Neural cell (in vitro differentiated cells): ENCODE measurements around the gene DOCK2. TPM values are rescaled to one million over a fixed set of nuclear protein-coding genes. Genes with fewer than 3 reads are reported as not detected.

Experiments used
- H2AFZ ChIP-seq: fragments of 200-600, 300-800 bp; sonication (generic), shearing (Covaris generic); 2 replicates; pipeline ENCODE4 v1.6.0; 2014; ENCODE audit warnings: low read depth, mild to moderate bottlenecking, antibody characterized with exemption, low read length, moderate library complexity
- H3F3A ChIP-seq: fragments of 200-600 bp; shearing (Covaris generic); 2 replicates; pipeline ENCODE4 v1.6.1; 2016; ENCODE audit warnings: mild to moderate bottlenecking, moderate library complexity, mixed read lengths, antibody characterized with exemption, low read length; ENCODE audit not compliant: insufficient read depth, poor library complexity, severe bottlenecking
- H3K27ac ChIP-seq: fragments of 200-600, 300-800 bp; sonication (generic), shearing (Covaris generic); 2 replicates; pipeline ENCODE4 v1.5.1; 2014; ENCODE audit warnings: mild to moderate bottlenecking, low read length, moderate library complexity
- H3K27me3 ChIP-seq: fragments of 300-800, 200-600 bp; sonication (generic), shearing (Covaris generic); 2 replicates; pipeline ENCODE4 v1.6.0; 2014; ENCODE audit warnings: mild to moderate bottlenecking, low read depth, low read length, moderate library complexity; ENCODE audit not compliant: insufficient read depth
- H3K36me3 ChIP-seq: fragments of 300-800, 200-600 bp; sonication (generic), shearing (Covaris generic); 2 replicates; pipeline ENCODE4 v1.5.1; 2014; ENCODE audit warnings: mild to moderate bottlenecking, antibody characterized with exemption, low read length, moderate library complexity; ENCODE audit not compliant: insufficient read depth
- H3K4me2 ChIP-seq: fragments of 300-800, 200-600 bp; sonication (generic), shearing (Covaris generic); 2 replicates; pipeline ENCODE4 v1.6.0; 2014; ENCODE audit warnings: mild to moderate bottlenecking, low read length
- H3K4me3 ChIP-seq: fragments of 300-800, 200-600 bp; sonication (generic), shearing (Covaris generic); 2 replicates; pipeline ENCODE4 v1.5.1; 2014; ENCODE audit warnings: mild to moderate bottlenecking, low read length, moderate library complexity
- H3K79me2 ChIP-seq: fragments of 200-600 bp; shearing (Covaris generic); replicated peaks from 2 replicates; pipeline ENCODE4 v1.6.0; 2014; ENCODE audit warnings: mild to moderate bottlenecking, low read length, moderate library complexity; ENCODE audit not compliant: insufficient read depth
- H3K9ac ChIP-seq: fragments of 300-800, 200-600 bp; sonication (generic), shearing (Covaris generic); 2 replicates; pipeline ENCODE4 v1.6.1; 2016; ENCODE audit warnings: mild to moderate bottlenecking, low read length, mixed read lengths
- H3K9me2 ChIP-seq: fragments of 200-600 bp; shearing (Covaris generic); 2 replicates; pipeline ENCODE4 v1.6.1; 2016; ENCODE audit warnings: mild to moderate bottlenecking, low read length, mixed read lengths; ENCODE audit not compliant: insufficient read depth
- H3K9me3 ChIP-seq: fragments of 200-600, 300-800 bp; sonication (generic), shearing (Covaris generic); 2 replicates; pipeline ENCODE4 v1.6.1; 2016; ENCODE audit warnings: mild to moderate bottlenecking, mixed run types, low read length, moderate library complexity, mixed read lengths
- H4K20me1 ChIP-seq: fragments of 200-600 bp; shearing (Covaris generic); 2 replicates; pipeline ENCODE4 v1.6.1; 2016; ENCODE audit warnings: mild to moderate bottlenecking, mixed run types; ENCODE audit not compliant: insufficient read depth
- EP300 ChIP-seq: fragments of 450-650 bp; conservative IDR thresholded peaks from 2 replicates; pipeline ENCODE4 v1.6.1; 2014; ENCODE audit warnings: antibody characterized with exemption, mild to moderate bottlenecking, moderate library complexity; ENCODE audit not compliant: poor library complexity, severe bottlenecking
- EZH2 ChIP-seq: fragments of 200-600, 300-800 bp; shearing (Covaris generic), sonication (generic); IDR thresholded peaks from 2 replicates; pipeline ENCODE4 v1.6.1; 2014; ENCODE audit warnings: antibody characterized with exemption, low read length, borderline replicate concordance, mild to moderate bottlenecking; ENCODE audit not compliant: insufficient read depth, poor library complexity, severe bottlenecking
- MXI1 ChIP-seq: fragments of 450-650 bp; conservative IDR thresholded peaks from 2 replicates; pipeline ENCODE4 v1.6.1; 2014; ENCODE audit warnings: antibody characterized with exemption, mild to moderate bottlenecking; ENCODE audit not compliant: poor library complexity, severe bottlenecking
- POLR2AphosphoS5 ChIP-seq: IDR thresholded peaks from 2 replicates; pipeline ENCODE4 v1.6.1; 2012
- RAD21 ChIP-seq: fragments of 450-650 bp; conservative IDR thresholded peaks from 2 replicates; pipeline ENCODE4 v1.6.1; 2014; ENCODE audit warnings: antibody characterized with exemption, mild to moderate bottlenecking, moderate library complexity
- SMC3 ChIP-seq: fragments of 450-650 bp; conservative IDR thresholded peaks from 2 replicates; pipeline ENCODE4 v1.6.1; 2014; ENCODE audit warnings: antibody characterized with exemption, mild to moderate bottlenecking, moderate library complexity; ENCODE audit not compliant: poor library complexity
- TAF1 ChIP-seq: IDR thresholded peaks from 2 replicates; pipeline ENCODE4 v1.6.1; 2012; ENCODE audit warnings: low read depth
- polyA plus RNA-seq: library from polyadenylated mRNA; depleted of rRNA; stranded (reverse); fragments of >200 nt; gene quantifications from 2 replicates; pipeline ENCODE4 v1.2.3, GENCODE V29; 2014
- TF ChIP-seq, protein P1 (sequence below): fragments of 450-650 bp; IDR thresholded peaks from 2 replicates; pipeline ENCODE4 v1.5.1; 2014; ENCODE audit warnings: antibody characterized with exemption, mild to moderate bottlenecking, moderate library complexity; ENCODE audit not compliant: poor library complexity, severe bottlenecking
- TF ChIP-seq, protein P2 (sequence below): IDR thresholded peaks from 2 replicates; pipeline ENCODE4 v1.6.1; 2012; ENCODE audit warnings: borderline replicate concordance

Gene DOCK2
- polyA plus RNA-seq, 1 donor from 2014 or later = 0.15 TPM

DNA sequence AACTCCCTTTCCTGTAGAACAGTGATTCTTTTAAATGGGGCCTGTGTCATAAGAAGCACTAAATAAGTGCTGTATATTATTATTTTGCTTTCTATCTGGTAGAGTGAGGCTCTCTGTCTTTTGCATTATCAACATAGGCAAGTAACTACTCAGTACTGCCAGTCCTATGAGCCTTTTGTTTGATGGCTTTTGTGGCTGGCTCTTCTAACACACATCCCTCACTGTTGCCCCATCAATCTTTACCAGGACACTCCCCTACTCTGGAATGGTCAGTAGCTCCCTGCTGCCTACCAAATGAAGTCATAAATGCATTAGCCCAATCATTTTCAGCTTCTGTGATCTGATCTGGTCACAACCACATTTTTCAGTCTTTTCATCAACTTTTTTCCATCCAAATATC lies 205.6 kb downstream of the DOCK2 start:
- H3K9me3 ChIP-seq = no peaks in the 10 kb centered on the region
- no peak for TF ChIP-seq RAD21
- no peak for TF ChIP-seq EZH2
- TF ChIP-seq, protein P1, sequence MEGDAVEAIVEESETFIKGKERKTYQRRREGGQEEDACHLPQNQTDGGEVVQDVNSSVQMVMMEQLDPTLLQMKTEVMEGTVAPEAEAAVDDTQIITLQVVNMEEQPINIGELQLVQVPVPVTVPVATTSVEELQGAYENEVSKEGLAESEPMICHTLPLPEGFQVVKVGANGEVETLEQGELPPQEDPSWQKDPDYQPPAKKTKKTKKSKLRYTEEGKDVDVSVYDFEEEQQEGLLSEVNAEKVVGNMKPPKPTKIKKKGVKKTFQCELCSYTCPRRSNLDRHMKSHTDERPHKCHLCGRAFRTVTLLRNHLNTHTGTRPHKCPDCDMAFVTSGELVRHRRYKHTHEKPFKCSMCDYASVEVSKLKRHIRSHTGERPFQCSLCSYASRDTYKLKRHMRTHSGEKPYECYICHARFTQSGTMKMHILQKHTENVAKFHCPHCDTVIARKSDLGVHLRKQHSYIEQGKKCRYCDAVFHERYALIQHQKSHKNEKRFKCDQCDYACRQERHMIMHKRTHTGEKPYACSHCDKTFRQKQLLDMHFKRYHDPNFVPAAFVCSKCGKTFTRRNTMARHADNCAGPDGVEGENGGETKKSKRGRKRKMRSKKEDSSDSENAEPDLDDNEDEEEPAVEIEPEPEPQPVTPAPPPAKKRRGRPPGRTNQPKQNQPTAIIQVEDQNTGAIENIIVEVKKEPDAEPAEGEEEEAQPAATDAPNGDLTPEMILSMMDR = no peak
- TF ChIP-seq EP300 = no peak
- TF ChIP-seq, protein P2, sequence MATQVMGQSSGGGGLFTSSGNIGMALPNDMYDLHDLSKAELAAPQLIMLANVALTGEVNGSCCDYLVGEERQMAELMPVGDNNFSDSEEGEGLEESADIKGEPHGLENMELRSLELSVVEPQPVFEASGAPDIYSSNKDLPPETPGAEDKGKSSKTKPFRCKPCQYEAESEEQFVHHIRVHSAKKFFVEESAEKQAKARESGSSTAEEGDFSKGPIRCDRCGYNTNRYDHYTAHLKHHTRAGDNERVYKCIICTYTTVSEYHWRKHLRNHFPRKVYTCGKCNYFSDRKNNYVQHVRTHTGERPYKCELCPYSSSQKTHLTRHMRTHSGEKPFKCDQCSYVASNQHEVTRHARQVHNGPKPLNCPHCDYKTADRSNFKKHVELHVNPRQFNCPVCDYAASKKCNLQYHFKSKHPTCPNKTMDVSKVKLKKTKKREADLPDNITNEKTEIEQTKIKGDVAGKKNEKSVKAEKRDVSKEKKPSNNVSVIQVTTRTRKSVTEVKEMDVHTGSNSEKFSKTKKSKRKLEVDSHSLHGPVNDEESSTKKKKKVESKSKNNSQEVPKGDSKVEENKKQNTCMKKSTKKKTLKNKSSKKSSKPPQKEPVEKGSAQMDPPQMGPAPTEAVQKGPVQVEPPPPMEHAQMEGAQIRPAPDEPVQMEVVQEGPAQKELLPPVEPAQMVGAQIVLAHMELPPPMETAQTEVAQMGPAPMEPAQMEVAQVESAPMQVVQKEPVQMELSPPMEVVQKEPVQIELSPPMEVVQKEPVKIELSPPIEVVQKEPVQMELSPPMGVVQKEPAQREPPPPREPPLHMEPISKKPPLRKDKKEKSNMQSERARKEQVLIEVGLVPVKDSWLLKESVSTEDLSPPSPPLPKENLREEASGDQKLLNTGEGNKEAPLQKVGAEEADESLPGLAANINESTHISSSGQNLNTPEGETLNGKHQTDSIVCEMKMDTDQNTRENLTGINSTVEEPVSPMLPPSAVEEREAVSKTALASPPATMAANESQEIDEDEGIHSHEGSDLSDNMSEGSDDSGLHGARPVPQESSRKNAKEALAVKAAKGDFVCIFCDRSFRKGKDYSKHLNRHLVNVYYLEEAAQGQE = no peak
- TF ChIP-seq MXI1 = no peak
- TF ChIP-seq TAF1 = no peak
- TF ChIP-seq SMC3 = no peak
- no peak for TF ChIP-seq POLR2AphosphoS5
- no peaks in the 10 kb centered on the region for H3K9me2 ChIP-seq
- H3F3A ChIP-seq = no peaks in the 10 kb centered on the region
- no peak overlapping the region for H2AFZ ChIP-seq
- H4K20me1 ChIP-seq = no peaks in the 10 kb centered on the region
- H3K4me2 ChIP-seq = no peak overlapping the region
- no peaks in the 10 kb centered on the region for H3K27me3 ChIP-seq
- H3K4me3 ChIP-seq = no peak overlapping the region
- no peak overlapping the region for H3K27ac ChIP-seq
- no peak overlapping the region for H3K9ac ChIP-seq
- H3K79me2 ChIP-seq = no peaks in the 10 kb centered on the region
- no peaks in the 10 kb centered on the region for H3K36me3 ChIP-seq

DNA sequence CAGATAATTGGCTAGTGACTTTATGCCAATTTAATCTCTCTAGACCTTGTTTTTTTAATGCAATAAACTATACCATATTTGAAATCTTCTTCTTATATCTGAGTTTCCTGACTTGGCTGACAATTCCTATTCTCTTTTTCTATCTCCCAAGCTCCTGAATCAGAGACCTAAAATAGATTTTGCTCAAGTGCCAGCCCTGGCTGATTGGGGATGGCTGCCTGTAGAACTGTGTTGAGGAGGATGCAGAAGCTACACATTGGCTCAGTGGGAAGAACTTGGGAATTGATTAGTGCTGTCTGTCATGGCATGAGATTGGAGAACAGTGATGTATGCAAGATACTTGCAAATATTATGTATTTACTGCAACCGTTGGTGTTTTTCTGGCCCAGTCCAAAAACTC lies 210.4 kb downstream of the DOCK2 start:
- Histone ChIP-seq H3K9me2 (no peaks in the 10 kb centered on the region), H3K79me2 (no peaks in the 10 kb centered on the region), H2AFZ (no peak overlapping the region), H4K20me1 (no peaks in the 10 kb centered on the region), H3K4me3 (no peak overlapping the region), H3F3A (no peaks in the 10 kb centered on the region), H3K9me3 (no peaks in the 10 kb centered on the region), H3K27ac (no peak overlapping the region), H3K4me2 (no peak overlapping the region), H3K27me3 (no peaks in the 10 kb centered on the region), H3K36me3 (no peaks in the 10 kb centered on the region), H3K9ac (no peak overlapping the region)
- TF ChIP-seq EZH2 = no peak
- TF ChIP-seq, protein P2 = no peak
- no peak for TF ChIP-seq SMC3
- TF ChIP-seq POLR2AphosphoS5 = no peak
- TF ChIP-seq MXI1 = no peak
- TF ChIP-seq RAD21 = no peak
- TF ChIP-seq, protein P1 = no peak
- TF ChIP-seq TAF1 = no peak
- TF ChIP-seq EP300 = no peak
